Stimulated activated CD8-positive, alpha-beta memory T cell treated with anti-CD3 and anti-CD28 coated beads, Interleukin-4, amount 100 ng/mL, for 24 hours (primary cell): ENCODE measurements around the gene CLIP4.
"Not testable (repeated sequence)": the region's sequence is repeated elsewhere in the genome, so short reads cannot be mapped to it uniquely, and the experiment has no call there.

Experiments used
- DNase-seq: peaks from one replicate; pipeline ENCODE4 v3.0.0-alpha.2; 2020; ENCODE audit warnings: low read depth

The CLIP4 gene

GRCh38 chr2:29100564-29100963 is 14.7 kb upstream of the CLIP4 start:
- no peak for DNase-seq

- no peak for DNase-seq
Measured at GRCh38 chr2:29104688-29105087, 10.5 kb upstream of the CLIP4 start.

- no peak for DNase-seq
Measured at GRCh38 chr2:29105375-29105774, 9.8 kb upstream of the CLIP4 start.

DNA sequence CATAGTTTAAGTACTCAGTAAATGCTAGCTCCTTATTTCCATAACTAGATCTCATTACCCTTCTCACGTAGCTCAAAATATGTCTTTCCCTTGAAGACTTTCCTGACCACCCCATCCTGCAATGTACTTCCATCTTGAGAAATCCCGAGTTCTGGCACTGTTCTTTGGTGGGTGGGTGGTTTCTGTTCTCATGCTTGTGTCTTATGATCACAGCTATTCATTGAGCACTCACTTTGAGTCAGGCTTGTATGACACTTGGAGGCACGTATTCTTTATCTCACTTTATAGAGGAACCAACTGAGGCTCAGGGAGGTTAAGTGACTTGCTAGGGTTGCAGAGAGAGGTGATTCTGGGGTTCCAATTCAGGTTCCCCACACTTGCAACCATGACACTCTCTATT is 9.0 kb upstream of the CLIP4 start:
- no peak for DNase-seq

DNA sequence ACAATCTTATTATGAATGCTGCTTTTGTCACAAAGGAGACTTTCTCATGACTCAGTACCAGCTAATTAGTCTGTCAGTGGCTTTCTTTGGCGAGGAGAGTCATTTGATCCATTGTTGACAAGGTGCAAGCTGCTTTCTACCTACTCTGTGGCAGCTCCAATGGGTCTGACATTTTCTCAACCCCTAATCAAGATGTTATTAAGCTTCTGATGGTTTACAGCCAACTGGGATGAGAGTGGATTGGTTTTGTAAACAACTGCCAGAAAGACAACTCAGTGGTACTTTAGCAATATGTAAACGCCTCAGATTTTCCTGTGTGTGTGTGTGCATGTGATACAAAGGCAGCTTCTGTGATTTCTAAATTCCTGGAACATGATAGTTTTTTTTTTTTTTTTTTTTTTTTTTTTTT is 8.2 kb upstream of the CLIP4 start:
- no peak for DNase-seq

GRCh38 chr2:29107547-29107946 is 7.7 kb upstream of the CLIP4 start:
- DNase-seq = not testable (repeated sequence)

GRCh38 chr2:29108225-29108624 is 7.0 kb upstream of the CLIP4 start:
- DNase-seq = no peak

- DNase-seq = no peak
Measured at GRCh38 chr2:29109246-29109645, 6.0 kb upstream of the CLIP4 start.

- DNase-seq = no peak
Measured at GRCh38 chr2:29110916-29111535, 4.2 kb upstream of the CLIP4 start.

DNA sequence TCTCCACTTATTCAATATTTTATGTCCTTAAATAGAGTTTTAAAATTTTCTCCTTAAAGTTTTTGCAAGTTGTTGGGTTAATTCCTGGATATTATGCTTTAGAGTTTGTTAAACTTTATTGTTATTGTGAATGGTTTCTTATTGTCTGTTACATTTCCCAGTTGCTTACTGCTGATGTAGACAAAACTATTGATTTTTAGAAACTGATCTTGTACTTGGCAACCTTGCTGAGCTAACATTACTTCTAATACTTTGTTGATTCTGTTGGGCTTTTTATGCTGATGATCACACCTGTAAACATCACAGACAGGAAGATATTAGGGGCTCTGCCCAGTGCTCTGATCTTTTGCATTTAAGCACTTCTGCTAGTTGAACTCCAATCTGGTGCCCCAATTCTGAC is 2.8 kb upstream of the CLIP4 start:
- no peak for DNase-seq

- no peak for DNase-seq
Measured at GRCh38 chr2:29113027-29113686, 2.1 kb upstream of the CLIP4 start.

GRCh38 chr2:29113891-29114321 is 1.3 kb upstream of the CLIP4 start:
- no peak for DNase-seq

DNA sequence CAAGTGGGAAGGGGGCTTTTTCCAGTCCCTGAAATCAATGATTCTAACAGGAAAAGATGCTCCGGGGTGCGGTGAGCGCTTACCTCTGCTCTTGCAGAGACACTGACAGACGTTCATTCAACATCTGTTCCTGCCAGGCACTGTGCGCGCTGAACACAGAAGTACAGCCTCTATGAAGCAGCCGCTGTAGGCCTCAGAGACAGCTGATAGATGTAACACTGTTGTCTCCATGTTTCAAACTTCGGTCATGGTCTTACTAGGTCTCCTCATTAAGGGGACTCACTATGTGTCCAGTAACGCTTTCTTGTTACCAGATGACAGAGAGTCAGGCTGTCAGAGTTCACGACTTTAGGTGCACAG is 649 bp upstream of the CLIP4 start:
- no peak for DNase-seq

GRCh38 chr2:29115797-29116781 is 874 bp downstream of the CLIP4 start:
- peak; percentile 41 for DNase-seq

GRCh38 chr2:29117636-29118303 is 2.6 kb downstream of the CLIP4 start:
- no peak for DNase-seq

- no peak for DNase-seq
Measured at GRCh38 chr2:29119211-29119610, 4.0 kb downstream of the CLIP4 start.

GRCh38 chr2:29120846-29121245 is 5.6 kb downstream of the CLIP4 start:
- DNase-seq = no peak

DNA sequence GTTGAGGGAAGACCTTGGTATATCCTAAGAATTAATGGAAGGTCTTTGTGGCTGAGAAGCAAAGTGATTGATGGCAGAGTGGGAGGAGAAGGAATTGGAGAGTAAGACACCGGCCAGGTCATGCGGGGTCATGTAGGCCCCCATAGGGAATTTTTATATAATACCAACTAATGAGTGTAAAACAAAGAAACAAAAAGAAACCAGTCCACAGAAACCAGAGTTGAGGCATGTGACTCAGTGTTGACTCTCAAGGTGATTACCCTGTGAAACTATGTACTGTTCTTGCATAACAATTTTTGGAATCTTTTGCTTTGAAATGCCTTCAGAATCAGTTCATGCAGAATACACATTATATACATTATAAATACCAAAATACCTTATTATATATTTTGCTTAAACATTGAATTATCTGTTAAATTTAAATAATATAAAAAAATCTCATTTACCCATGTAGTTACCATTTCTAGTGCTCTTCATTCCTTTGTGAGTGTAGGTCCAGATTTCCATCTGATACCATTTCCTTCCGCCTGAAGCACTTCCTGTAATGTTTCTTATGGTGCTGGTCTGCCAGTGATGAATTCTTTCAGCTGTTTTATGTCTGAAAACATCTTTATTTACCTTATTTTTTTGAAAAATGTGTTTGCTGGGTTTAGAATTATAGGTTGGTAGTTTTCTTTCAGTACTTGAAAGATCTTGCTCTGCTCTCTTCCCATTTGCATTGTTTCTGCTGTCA is 8.6 kb downstream of the CLIP4 start:
- no peak for DNase-seq

GRCh38 chr2:29124504-29124903 is 9.3 kb downstream of the CLIP4 start:
- no peak for DNase-seq

DNA sequence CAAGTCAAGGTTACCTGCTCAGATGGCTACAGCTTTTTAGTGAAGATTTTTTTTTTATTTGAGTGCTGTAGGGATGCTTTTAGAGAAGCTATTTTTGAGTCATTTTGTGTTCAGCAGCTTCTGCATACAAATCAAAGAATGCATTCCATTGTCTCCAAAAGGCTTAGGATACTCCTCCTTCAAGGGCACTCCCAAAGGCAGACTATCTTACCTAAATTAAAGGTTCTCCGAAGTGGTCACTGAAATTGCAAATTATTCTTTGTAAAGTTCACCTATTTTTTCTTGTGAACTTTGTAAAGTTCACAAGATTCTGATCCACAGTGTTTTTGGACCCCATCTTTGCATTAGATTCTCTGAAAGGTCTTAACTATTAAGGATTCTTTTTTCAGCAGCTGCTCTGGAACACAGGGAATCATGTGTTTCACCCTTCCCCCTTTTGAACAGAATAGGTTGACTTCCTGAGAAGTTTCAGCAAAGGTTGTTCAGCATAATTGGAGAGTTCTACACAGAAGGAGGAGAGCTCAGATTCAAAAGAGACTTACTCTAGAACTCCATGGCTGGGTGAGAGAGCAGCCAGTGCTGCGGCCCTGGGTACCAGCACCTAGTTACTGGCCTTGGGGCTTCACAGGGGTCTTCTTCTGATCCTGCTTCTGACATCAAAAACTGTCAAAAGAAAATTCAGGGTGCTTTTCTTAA is 14.5 kb downstream of the CLIP4 start:
- DNase-seq = no peak

- DNase-seq = no peak
Measured at GRCh38 chr2:29130295-29130694, 15.1 kb downstream of the CLIP4 start.
